CD4-positive, alpha-beta T cell treated with Interleukin-17A for 1 hour (primary cell): Measurements from ENCODE around the gene CRYBA1.
"Not testable (repeated sequence)": the region's sequence is repeated elsewhere in the genome, so short reads cannot be mapped to it uniquely, and the experiment has no call there.

Experiments used
- DNase-seq: peaks from one replicate; pipeline ENCODE4 v3.0.0-alpha.2; 2020

Gene CRYBA1, protein sequence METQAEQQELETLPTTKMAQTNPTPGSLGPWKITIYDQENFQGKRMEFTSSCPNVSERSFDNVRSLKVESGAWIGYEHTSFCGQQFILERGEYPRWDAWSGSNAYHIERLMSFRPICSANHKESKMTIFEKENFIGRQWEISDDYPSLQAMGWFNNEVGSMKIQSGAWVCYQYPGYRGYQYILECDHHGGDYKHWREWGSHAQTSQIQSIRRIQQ

DNA sequence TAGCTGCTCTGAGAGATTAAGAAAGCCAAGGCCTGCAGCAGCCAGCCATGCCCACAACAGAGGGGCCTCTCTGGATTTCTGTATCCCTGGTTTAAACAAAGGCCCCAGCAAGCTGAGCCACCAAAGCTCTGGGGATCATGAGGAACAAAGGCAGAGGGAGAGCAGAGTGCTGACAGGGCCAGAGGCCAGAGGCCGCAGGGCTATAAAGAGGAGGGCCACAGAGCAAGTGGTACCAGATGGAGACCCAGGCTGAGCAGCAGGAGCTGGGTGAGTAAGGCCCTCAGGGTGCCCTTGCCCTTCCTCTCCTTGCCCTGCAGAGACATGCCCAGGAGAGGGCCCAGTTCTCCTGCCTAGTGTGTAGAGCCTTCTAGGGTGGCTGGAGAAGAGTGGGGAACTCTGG lies at the start of gene CRYBA1:
Gene CRYBA1 (plus strand): TSS at position 232 of the 400 bp plus-strand sequence. CDS start 5 bp downstream, at position 237.
- DNase-seq = no peak

DNA sequence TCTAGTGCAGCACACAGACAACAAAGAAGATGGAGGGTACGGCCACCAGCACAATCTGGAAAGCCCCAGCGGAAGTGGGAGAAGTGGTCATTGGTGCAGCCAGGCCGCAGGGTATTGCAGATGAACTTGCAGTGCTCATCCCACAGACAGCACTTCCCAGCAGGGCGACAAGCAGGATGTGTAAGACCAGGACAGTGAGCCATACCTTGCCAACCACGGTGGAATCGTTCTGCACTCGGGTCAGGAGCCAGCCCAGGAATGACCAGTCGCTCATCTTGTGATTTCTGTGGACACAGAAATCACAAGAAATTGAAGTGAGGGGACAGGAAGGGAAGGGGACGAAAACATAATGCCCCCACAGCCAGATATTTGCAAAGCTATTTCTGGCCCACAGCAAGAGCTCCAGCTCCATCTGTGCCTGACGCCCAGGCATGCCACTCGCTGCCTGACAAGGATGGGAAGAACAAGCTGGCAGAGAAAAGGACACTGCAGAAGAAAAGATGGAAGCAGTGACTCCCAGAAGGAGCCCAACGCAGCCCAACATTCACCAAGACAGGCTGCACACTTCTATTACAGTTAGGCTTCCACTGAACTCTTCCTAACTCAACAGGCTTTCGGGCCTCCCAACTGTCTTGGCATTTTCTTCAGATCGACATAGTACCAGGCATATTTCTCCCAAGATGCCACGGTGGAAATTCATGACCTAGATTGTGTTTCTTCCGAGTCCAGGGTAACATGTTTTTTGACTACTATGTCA lies 49.0 kb upstream of the CRYBA1 start:
- DNase-seq = no peak

DNA sequence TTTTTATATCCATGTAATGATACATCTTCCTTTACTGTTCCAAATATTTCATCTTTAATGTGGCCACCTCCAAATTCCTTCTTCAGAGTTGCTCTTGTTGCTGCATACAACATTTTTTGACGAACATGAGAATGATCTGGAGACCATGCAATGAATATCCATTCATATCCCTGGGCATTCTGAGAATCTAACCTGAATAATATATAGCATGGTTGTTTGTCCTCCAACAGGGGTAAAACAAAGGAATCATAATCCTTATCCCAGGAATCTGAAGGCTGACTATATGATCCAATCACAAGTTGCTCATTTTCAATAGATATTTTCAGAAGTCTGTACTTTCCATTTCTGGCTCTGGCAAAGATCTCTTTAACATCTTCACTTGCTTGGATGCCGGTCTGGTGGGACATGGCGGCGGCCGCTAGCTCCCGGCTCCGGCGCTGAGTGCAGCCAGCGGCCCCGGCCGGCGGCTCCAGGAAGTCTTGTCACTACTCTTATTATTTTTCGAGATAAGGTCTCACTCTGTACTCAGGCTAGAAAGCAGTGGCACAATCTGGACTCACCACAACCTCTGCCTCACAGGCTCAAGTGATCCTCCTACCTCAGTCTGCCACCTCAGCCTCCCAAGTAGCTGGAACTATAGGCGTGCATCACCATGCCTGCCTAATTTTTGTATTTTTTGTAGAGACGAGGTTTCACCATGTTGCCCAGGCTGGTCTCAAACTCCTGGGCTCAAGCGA lies 42.4 kb upstream of the CRYBA1 start:
- DNase-seq = not testable (repeated sequence)

DNA sequence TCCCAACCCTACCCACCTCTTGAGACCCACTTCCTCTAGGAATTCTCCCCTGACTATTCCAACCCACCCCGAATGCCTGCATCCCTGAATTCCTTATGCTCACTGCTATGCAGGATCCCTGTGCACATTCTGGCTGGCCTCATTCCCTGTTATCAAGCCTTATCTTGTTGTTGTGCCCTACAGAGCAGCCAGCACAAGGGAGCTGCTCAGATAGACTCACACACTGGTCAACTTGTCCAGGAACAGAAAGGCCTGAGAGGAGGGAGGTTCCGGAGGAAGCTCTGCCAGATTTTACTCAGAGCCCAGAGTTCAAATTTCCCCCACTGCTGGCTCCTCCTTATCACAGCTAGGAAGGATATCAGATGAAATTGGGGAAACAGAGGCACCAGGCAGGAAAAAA lies 41.6 kb upstream of the CRYBA1 start:
- no peak for DNase-seq

DNA sequence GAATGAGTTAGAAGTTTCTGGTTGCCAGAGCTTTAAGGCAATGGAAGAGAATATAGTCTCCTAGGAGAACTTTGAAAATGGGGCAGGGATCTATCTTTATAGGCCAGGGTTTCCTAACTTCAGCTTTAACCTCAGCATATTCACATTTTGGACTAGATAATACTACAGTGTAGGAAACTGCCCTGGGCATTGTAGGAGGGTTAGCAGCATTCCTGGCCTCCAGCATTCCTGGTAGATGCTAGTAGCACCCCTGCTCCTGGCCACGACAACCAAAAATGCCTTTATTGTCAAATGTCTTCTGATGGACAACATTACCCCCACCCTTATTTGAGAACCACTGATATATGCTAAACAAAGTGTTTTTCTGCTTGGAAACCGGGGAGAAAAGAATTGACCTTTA lies 38.7 kb upstream of the CRYBA1 start:
- no peak for DNase-seq

DNA sequence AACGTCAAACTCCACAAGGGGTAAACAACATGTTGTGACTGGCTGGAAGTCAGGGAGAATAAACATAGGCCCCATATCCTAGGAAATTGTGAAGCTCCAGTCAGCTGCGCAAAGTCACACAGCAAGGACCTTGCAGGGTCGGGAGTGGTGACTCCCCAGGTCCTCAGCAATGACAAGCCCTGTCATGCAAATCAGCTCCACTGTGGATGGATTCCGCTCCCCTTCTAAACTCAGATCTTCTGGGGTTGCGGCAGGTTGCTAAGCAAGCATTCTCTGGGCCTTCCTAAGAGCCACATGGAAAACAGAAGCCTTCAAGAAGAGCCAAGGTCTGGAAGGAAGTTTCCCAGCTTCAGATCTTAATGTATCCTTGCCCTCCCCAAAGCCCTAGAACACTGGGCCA lies 37.6 kb upstream of the CRYBA1 start:
- DNase-seq = no peak

DNA sequence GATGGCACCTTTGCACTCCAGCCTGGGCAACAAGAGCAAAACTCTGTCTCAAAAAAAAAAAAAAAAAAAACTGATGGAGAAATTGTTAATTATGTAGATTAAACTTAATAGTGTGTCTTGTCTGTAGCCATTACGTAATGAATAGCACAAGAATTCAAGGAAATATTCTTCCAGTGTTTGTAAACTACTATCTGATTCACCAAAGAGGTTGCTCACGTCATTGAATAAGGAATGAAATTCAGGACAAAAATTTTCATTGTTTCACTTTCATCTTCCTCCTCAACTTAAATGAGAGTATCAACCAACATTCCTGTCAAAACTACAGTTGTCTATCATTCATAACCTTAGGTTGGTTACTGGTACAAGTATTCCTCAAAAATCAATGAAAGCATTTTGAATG lies 35.8 kb upstream of the CRYBA1 start:
- DNase-seq = no peak

DNA sequence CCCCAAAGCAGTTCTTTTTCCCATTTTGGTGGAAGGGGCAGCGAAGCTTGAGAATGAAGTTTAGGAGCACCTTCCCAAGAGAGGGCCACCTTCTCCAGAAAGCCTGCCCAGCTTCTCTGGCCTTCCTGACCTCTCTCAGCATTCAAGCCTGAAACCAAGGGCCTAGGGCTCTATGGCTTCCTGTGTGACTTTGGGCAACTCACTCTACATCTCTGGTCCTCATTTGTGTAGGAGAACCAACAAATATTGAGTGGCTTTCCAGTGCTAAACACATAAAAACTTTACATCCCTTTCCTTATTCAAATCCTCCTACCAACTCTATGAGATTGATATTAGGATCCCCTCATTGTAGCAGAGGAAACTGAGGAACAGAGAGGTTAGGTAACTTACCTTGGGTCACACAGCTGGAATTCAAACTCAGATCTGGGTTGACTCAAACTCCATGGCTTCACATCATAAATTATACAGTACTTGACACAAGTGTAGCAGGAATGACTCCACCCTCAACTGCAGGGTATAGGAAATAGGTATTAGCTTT lies 34.5 kb upstream of the CRYBA1 start:
- no peak for DNase-seq

DNA sequence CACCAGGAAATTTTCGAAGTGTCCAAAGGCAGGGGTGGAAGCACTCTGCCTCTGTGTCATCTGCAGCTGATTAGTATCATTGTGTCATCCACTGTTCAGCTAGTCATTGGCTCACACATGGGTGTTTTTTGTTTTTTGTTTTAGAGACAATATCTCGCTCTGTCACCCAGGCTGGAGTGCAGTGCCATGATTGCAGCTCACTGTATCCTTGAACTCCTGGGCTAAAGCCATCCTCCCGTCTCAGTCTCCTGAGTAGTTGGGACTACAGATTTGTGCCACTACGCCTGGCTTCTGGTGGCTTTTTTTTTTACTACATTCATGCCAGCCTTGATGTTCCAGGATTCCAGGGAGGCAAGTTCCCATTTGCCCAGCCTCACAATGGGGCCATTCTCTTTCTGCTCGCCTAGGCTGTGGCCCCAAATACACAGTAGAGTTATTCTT lies 34.0 kb upstream of the CRYBA1 start:
- no peak for DNase-seq

DNA sequence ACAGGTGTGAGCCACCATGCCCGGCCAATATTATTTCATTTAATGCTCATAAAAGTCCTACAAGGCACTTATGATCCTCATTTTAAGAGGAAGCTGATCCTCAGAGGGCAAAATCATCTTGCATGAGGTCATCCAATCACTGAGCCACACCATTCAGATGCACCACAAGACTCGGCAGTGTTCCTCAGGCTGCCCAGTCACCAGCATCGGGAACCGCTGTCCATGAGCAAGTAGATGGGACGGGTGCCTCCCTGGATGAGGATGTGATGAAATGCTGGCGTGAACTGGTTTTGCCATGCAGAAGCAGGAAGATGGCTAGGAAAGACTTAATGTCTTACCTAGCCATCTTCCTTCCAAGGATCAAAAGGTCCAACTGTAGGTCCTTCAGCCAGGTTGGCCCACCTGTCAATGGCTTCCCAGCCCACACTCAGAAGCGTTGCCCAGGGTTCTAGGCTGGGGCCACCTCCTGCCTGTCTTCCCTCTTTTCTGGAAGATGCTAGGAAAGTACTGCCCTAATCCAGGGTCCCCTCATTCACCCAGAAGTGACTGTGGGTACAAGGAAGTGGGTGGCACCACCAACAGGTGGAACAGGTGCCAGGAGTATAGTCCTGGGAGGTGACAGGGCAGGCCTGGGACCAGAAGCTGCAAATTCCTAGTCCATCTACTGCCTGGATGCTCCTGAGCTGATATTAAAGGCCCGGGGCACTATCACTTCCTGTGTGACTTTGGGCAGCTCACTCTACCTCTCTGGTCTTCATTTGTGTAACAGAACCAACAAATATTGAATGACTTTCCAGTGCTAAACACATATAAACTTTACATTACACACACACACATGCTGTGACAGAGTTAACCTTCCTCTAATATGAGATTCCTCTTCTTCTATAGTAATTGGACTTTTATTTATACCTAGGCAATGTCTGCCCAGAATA lies 32.2 kb upstream of the CRYBA1 start:
- DNase-seq = no peak

DNA sequence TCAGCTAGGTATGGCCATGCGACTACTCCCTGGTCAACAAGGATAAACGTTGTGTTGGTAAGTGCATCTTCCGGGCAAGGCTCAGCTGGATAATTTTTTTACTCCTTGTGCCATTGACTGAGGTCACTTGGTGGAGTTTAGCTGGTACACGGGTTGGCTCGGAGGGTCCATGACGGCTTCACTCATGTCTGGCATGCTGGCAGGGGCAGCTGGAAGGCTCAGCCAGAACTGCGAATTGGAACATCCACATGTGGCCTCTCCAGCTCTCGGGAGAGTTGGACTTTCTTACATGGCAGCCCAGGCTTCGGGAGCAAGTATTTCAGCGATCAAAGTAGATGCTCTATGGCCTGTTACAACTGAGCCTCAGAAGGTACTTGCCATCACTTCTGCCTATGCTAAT lies 31.5 kb upstream of the CRYBA1 start:
- DNase-seq = no peak

DNA sequence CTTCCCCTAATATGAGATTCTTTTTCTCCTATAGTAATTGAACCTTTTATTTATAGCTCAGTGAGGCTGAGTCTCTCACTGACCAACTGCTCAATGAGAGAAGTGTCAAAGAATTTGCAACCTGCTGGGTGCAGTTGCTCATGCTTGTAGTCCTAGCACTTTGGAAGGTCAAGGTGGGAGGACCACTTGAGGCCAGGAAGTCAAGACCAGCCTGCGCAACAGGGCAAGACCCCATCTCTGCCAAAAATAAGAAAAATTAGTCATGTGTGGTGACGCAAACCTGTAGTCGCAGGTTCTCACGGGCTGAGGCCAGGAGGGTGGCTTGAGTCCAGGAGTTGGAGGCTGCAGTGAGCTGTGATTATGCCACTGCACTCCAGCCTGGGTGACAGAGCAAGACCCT lies 30.9 kb upstream of the CRYBA1 start:
- no peak for DNase-seq

DNA sequence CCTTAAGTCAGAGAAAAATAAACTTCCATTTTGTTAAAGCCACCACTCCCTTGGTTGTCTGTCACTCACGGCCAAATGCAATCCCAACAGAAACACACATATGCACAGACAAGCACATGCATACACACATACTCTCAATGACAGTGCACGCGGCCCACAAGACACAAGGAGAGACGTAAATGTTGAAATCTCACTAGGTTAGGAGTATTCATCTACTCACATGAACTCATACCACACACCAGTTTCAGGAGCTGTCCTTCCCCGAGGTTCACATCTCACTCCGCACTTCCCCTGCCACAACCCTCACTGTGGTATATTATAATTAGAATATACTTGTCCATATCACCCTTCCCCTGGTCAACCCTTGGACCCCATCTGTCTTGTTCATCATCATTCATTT lies 30.5 kb upstream of the CRYBA1 start:
- no peak for DNase-seq

DNA sequence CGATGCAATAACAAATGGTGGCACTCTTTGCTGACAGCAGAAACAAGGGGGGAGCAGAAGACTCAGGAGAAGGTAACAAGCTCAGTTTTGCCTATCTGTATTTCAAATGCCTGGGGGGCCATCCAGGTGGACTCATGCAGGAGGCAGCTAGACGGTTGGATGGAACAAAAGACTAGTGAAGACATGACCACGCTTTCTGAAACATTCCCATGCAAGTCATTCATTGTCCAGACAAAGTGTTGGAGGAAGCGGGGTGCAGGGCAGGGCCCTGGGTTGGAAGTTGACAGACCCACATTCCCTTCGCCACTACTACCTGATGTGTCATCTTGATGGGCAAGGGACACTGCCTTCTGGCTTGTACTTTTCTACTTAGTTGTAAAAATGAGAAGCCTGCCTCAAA lies 29.8 kb upstream of the CRYBA1 start:
- no peak for DNase-seq

DNA sequence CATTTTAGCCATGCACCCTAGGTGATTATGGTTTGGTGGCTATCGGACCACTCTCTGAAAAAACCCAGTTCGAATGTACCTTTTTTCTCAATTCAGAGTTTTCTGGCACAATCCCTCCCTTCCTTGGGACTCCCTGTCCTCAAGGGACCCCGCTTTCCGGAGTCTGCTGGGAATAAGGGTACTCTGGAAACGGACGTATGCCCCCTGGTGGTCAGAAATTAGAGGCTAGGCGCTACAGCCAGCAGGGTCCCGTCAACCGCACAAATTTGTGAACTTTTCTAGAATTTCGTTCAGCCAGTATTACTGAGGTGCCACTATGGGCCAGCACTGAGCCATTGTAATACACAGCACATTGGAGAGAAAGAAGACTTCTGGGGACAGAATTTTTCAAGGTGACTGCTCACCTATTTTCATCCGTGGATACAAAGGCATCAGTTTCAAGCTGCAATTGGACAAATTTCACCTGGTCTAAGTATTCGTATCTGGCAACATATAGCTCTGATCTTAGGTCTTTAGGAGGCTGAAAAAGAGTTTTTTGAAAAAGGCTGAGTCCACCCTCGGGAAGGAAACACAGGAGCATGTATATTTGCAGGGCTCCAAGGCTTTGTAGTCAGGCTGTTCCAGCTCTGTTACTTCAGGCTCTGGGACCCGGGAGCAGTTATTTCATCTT lies 27.1 kb upstream of the CRYBA1 start:
- peak; percentile 76 for DNase-seq

DNA sequence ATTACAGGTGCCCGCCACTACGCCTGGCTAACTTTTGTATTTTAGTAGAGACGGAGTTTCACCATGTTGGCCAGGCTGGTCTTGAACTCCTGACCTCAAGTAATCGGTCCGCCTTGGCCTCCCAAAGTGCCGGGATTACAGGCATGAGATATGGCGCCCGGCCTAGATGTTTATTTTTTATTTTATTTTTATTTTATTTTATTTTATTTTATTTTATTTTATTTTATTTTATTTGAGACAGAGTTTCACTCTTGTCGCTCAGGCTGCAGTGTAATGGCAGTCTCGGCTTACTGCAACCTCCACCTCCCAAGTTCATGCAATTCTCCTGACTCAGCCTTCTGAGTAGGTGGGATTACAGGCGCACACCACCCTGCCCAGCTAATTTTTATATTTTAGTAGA lies 25.3 kb upstream of the CRYBA1 start:
- not testable (repeated sequence) for DNase-seq

DNA sequence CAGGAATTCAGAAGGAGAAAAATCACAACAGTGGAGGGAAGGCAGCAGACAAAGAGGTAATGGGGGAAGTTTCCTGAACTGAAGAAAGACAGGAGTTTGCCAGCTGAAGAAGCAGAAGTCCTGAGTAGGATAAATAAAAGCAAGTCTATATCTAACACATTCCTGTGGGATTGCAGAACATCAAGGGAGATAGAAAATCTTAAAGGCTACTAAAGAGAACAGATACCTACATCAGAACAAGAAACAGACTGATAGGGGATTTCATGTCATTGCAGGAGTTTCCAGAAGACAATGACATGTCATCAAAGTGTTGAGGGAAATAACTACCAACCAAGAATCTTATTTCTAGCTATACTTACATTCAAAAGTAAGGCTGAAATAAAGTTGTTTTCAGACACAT lies 21.3 kb upstream of the CRYBA1 start:
- DNase-seq = no peak

DNA sequence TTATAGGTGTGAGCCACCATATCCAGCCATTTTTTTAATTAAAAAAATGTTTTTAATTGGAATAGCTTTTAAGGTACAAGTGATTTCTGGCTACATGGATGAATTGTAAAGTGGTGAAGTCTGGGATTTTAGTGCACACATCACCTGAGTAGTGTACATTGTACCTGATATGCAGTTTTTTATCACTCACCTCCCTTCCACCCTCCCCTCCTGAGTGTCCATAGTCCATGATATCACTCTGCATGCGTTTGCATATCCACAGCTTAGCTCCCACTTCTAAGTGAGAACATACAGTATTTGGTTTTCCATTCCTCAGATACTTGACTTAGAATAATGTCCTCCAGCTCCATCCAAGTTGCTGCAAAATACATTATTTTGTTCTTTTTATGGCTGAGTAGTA lies 13.4 kb upstream of the CRYBA1 start:
- no peak for DNase-seq

DNA sequence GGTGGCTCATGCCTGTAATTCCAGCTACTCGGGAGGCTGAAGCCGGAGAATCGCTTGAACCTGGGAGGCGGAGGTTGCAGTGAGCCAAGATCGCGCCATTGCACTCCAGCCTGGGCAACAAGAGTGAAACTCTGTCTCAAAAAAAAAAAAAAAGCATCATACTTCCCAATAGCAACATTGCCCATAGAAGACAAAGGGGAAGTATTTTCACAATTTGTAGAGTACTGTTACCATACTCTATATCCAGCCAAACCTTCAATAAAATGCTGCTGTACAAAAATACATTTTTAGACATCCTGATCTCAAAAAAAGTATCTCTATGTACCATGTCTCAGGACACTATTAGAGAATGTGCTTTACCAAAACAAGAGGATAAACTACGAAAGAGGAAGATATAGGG lies 11.7 kb upstream of the CRYBA1 start:
- DNase-seq = not testable (repeated sequence)

DNA sequence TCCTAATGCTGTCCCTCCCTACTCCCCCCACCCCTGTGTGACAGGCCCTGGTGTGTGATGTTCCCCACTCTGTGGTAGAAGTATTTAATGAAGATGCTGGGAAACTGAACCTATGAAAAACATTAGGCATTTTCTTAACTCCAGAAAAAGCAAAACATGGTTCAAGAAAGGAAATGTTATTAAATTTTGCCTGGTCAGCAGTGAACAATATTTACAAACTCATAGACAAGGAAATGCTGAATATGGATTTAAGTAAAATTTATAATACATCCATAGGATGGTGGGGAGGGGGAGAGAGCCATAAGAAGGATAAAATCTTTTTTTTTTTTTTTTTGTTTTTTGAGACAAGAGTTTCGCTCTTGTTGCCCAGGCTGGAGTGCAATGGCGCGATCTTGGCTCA lies 10.8 kb upstream of the CRYBA1 start:
- no peak for DNase-seq

DNA sequence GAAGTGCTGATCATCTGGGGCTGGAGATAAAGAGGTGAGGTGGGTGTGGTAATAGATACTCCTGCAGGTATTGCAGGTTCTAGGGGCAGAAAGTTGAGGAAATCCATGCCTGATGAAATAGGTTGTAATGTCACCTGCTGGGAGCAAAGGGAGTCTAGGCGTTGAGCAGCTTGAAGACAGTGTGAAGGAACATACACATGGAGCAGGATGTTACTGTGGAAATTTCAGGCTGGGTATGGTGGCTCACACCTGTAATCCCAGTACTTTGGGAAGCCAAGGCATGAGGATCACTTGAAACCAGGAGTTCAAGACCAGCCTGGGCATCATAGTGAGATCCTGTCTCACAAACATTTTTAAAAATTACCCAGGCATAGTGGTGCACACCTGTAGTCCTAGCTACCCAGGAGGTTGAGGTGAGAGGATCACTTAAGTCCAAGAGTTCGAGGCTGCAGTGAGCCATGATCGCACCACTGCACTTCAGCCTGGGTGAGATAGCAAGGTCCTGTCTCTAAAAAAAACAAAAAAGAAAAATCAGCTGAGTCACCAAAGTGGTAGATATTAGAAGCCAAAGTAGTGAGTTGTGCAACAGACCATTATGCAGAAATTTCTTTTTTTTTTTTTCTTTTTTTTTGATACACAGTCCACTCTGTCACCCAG lies 9.1 kb upstream of the CRYBA1 start:
- DNase-seq = no peak
